NCI-H345 (cell line): ENCODE measurements around the gene TBC1D3I.

Experiments used
- DNase-seq: peaks from one replicate; lab custom pipeline; 2025; lab: John Stamatoyannopoulos, UW

TBC1D3I gene

GRCh38 chr17:36205637-36206485, 58.5 kb downstream of the TBC1D3I start:
- DNase-seq = no peak

GRCh38 chr17:36204724-36205500, 59.5 kb downstream of the TBC1D3I start:
- DNase-seq = no peak
